Epithelial cell of esophagus (primary cell): Measurements from ENCODE around the gene DPP6.
"Not testable (repeated sequence)": the region's sequence is repeated elsewhere in the genome, so short reads cannot be mapped to it uniquely, and the experiment has no call there.

ENCODE experiments used
- DNase-seq: peaks from one replicate; pipeline ENCODE4 v3.0.0; 2010; ENCODE audit warnings: low read depth
- H3K4me3 ChIP-seq: 2 replicates; pipeline ENCODE4 v1.5.1; 2011; ENCODE audit warnings: mild to moderate bottlenecking, low read length, control low read depth

DPP6 gene

GRCh38 chr7:154071833-154072232 lies 19.6 kb downstream of the DPP6 start:
- H3K4me3 ChIP-seq = not testable (repeated sequence)
- DNase-seq = peak; percentile 10

GRCh38 chr7:154072395-154073181 lies 20.4 kb downstream of the DPP6 start:
- H3K4me3 ChIP-seq, DNase-seq: not testable (repeated sequence)

- DNase-seq, H3K4me3 ChIP-seq: not testable (repeated sequence)
Observed at GRCh38 chr7:154078523-154078922, 26.3 kb downstream of the DPP6 start.

GRCh38 chr7:154080249-154080648 lies 28.1 kb downstream of the DPP6 start:
- not testable (repeated sequence) for H3K4me3 ChIP-seq, DNase-seq

GRCh38 chr7:154087037-154087725 lies 35.0 kb downstream of the DPP6 start:
- DNase-seq, H3K4me3 ChIP-seq: not testable (repeated sequence)

GRCh38 chr7:154092093-154092492 lies 39.9 kb downstream of the DPP6 start:
- not testable (repeated sequence) for H3K4me3 ChIP-seq, DNase-seq

- not testable (repeated sequence) for H3K4me3 ChIP-seq, DNase-seq
Observed at GRCh38 chr7:154095201-154095600, 43.0 kb downstream of the DPP6 start.

- not testable (repeated sequence) for DNase-seq, H3K4me3 ChIP-seq
Observed at GRCh38 chr7:154105063-154105462, 52.9 kb downstream of the DPP6 start.

- H3K4me3 ChIP-seq = not testable (repeated sequence)
Observed at GRCh38 chr7:154109615-154110014, 57.4 kb downstream of the DPP6 start.

GRCh38 chr7:154113732-154114351 lies 61.6 kb downstream of the DPP6 start:
- H3K4me3 ChIP-seq, DNase-seq: not testable (repeated sequence)

More at GRCh38 chr7:154109615-154110014, 57.4 kb downstream of the DPP6 start:
- not testable (repeated sequence) for DNase-seq

GRCh38 chr7:154117411-154118390 lies 65.5 kb downstream of the DPP6 start:
- H3K4me3 ChIP-seq, DNase-seq: not testable (repeated sequence)

GRCh38 chr7:154120825-154121224 lies 68.6 kb downstream of the DPP6 start:
- H3K4me3 ChIP-seq, DNase-seq: not testable (repeated sequence)

GRCh38 chr7:154122720-154123119 lies 70.5 kb downstream of the DPP6 start:
- not testable (repeated sequence) for H3K4me3 ChIP-seq

GRCh38 chr7:154123397-154123796 lies 71.2 kb downstream of the DPP6 start:
- DNase-seq, H3K4me3 ChIP-seq: not testable (repeated sequence)

More at GRCh38 chr7:154122720-154123119, 70.5 kb downstream of the DPP6 start:
- DNase-seq = not testable (repeated sequence)

GRCh38 chr7:154129142-154129541 lies 76.9 kb downstream of the DPP6 start:
- H3K4me3 ChIP-seq, DNase-seq: not testable (repeated sequence)

GRCh38 chr7:154132617-154133016 lies 80.4 kb downstream of the DPP6 start:
- H3K4me3 ChIP-seq, DNase-seq: not testable (repeated sequence)

- not testable (repeated sequence) for DNase-seq, H3K4me3 ChIP-seq
Observed at GRCh38 chr7:154133703-154134277, 81.6 kb downstream of the DPP6 start.

GRCh38 chr7:154134698-154135097 lies 82.5 kb downstream of the DPP6 start:
- not testable (repeated sequence) for H3K4me3 ChIP-seq, DNase-seq

- H3K4me3 ChIP-seq, DNase-seq: not testable (repeated sequence)
Observed at GRCh38 chr7:154135646-154136045, 83.4 kb downstream of the DPP6 start.
